GM19099 (cell line): ENCODE measurements around the gene CLIC5.

Experiments
- POLR2A ChIP-seq: IDR thresholded peaks from 3 replicates; pipeline ENCODE4 v1.6.1; 2011; ENCODE audit warnings: low read depth; ENCODE audit not compliant: insufficient read length; ENCODE audit errors: extremely low read depth

The CLIC5 gene

DNA sequence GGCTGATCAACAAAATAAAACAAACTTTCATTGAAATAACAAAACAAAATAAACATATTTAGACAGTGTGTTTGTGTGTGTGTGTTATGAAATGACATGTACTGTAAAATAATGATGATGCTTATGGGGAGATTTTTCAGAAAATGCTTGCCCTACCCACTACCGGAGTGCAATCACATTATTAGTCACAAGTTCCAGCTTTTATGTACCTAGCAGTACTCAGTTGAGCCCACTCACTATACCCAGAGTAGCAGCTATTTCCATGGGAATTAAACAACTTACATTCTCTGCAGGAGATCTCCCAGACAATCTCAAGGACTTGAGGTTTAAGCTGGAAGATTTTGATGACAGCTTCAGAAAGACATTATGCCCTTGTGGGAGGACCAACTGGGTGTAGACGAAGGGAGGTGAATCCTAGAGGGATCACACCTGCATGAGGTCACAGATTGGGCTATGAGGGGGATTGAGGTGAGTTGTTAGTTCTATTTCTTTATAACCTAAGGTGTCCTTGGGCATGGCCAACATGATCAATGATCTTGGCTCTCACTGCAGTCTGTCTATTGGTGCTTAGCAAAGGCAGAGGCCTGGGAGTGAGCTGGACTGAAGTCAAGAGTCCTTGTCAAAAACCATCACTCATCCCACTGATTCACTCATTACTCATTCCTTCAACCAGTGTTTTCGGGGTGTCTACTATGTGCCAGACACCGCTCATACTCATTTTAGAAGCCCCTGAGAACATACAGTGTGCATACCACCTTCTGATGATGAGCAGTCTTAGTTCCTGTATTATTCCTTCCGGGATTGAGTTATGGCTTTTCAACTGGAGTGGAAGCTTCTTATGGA is 6.7 kb upstream of the CLIC5 start:
- no peak for TF ChIP-seq POLR2A

DNA sequence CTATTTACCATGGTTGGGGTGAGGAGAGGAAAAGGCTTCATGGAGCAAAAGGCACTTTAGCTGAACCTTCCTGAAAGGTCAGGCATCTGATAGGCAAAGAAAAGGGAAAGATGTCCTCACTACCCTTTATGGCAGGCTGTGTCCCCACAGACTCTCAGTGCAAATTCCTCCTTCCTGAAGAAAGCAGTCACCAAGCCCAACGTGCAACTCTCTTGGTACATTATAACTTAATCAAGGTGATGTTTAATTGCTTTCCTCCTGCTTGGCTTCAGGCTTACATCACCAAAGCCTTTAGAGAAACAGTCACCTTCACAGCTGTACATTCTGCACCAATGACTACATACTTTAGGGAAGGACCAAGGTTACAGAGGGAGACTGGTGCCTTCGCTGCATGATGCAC is 2.1 kb upstream of the CLIC5 start:
- TF ChIP-seq POLR2A, result no peak

DNA sequence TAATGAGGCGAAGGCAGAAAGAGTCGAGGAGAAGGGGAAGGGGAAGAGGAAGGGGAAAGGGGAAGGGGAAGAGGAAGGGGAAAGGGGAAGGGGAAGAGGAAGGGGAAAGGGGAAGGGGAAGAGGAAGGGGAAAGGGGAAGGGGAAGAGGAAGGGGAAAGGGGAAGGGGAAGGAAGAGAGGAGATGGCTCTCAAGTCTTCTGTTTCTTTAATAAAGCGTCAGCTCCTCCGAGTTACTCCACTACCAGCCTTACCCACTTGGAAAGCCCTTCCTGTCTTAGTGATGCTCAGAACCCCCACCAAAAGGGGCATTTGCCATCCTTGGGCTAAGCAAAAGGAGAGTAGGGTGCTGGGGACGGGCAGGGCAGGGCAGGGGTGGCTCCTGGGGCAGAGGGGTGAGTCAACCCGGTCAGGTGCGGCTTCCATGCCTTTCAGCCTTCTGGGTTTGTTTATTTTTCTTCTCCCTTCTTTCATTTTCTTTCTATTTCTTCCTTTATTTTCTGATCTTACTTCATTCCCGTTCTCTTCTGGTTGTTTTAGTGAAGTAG is 476 bp upstream of the CLIC5 start:
- TF ChIP-seq POLR2A, result no peak

GRCh38 chr6:46014511-46015118 is 1.0 kb downstream of the CLIC5 start:
- no peak for TF ChIP-seq POLR2A

GRCh38 chr6:46014046-46014445 is 1.6 kb downstream of the CLIC5 start:
- TF ChIP-seq POLR2A, result no peak

DNA sequence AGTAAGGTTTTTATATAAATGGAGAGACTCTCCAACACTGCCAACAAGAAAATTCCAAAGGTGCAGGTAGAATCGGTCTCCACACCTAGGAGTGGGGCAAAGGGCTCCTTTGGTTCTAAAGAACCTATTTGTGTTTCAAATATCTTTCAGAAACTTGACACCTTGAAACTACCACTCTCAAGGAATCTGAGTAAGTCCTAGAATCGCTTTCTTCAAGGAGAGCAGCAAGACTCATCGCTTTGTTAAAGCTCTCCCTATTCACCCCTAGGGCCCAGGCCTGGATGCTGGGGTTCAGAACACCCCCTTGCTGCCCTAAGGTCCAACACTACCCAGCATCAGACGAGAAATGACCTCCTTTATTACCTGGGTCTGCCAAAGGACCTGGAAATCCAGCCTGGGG is 2.0 kb downstream of the CLIC5 start:
- no peak for TF ChIP-seq POLR2A

DNA sequence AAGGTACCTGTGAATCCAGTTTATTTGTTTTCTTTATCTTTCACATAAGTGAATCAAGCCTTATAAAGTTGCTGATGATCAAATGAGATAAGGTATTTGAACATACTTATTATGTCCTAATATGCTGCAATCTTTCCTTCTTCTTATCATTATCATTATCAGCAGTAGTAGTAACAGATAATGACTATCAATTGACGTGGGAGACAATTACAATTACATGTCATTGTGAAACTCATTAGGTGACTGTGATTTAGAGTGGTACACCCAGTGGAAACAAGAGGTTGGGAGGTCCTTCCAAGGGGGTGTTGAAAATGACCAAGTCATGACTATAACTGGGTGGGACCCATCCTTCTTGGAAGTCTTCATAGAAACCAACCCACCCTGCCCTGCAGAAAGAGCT is 2.8 kb downstream of the CLIC5 start:
- TF ChIP-seq POLR2A, result no peak

- no peak for TF ChIP-seq POLR2A
Measured at GRCh38 chr6:46011188-46012085, 4.2 kb downstream of the CLIC5 start.

- TF ChIP-seq POLR2A, result no peak
Measured at GRCh38 chr6:46010771-46011170, 4.9 kb downstream of the CLIC5 start.

DNA sequence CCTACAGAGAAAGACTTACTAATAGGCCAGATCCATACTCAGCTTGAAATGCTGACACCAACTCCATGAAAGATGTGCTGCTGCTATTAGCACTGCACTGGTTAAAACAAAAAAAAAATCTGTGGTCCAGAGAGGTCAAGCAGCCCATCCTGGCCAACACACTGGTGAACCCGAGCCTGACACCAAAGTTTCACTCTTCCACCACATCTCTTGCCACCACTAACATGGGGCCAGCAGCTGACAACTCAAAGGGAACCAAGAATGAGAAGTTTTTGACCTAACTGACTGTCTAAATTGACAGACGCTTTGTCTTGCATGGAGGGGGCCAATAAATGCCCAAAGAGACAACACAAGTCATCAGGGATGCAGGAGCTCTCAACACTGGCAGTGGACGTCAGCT is 5.4 kb downstream of the CLIC5 start:
- TF ChIP-seq POLR2A, result no peak

GRCh38 chr6:46002264-46002663 is 13.4 kb downstream of the CLIC5 start:
- no peak for TF ChIP-seq POLR2A

DNA sequence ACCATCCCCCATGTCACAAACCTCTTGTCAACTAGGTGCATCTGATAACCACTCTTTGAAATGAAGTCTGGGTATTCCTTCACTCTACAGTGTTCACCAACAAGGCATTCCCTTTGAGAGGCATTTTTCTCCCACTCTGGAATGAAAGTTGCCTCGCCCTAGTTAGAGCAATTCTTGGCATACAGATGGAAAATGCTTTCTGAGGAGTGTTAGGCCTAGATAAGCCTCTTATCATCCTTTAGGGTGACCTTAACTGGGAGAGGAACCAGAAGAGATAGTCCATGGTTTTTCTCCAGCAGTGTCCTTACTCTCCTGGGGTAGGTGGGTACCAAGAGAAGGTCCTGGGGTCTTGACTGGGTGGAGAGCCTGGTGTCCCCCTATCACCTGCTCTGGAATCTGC is 14.8 kb downstream of the CLIC5 start:
- TF ChIP-seq POLR2A, result no peak

- no peak for TF ChIP-seq POLR2A
Measured at GRCh38 chr6:45998524-45998923, 17.1 kb downstream of the CLIC5 start.

GRCh38 chr6:45997875-45998506 is 17.7 kb downstream of the CLIC5 start:
- TF ChIP-seq POLR2A, result no peak

- no peak for TF ChIP-seq POLR2A
Measured at GRCh38 chr6:45991189-45991588, 24.5 kb downstream of the CLIC5 start.
